Nephron progenitor cell (in vitro differentiated cells): ENCODE measurements around the gene GAS2L3.

Experiments
- DNase-seq: peaks from one replicate; pipeline ENCODE4 v3.0.0; 2021
- H3K27ac Mint-ChIP-seq: 2 replicates; pipeline ENCODE4 v1.8.0; 2021; ENCODE audit warnings: mild to moderate bottlenecking, moderate library complexity, mixed read lengths
- H3K27me3 Mint-ChIP-seq: 2 replicates; pipeline ENCODE4 v1.8.0; 2021; ENCODE audit warnings: mild to moderate bottlenecking, low read depth, mixed read lengths; ENCODE audit not compliant: poor library complexity
- H3K36me3 Mint-ChIP-seq: 2 replicates; pipeline ENCODE4 v1.8.0; 2021; ENCODE audit warnings: low read depth, mixed read lengths
- H3K4me1 Mint-ChIP-seq: 2 replicates; pipeline ENCODE4 v1.8.0; 2021; ENCODE audit warnings: mixed read lengths
- H3K4me3 Mint-ChIP-seq: 2 replicates; pipeline ENCODE4 v1.8.0; 2021; ENCODE audit warnings: mild to moderate bottlenecking, moderate library complexity, mixed read lengths
- H3K9me3 Mint-ChIP-seq: 2 replicates; pipeline ENCODE4 v1.8.0; 2021; ENCODE audit warnings: mild to moderate bottlenecking, moderate library complexity, mixed read lengths
- TF ChIP-seq, protein P1 (sequence below): fragments of 200-600 bp; sonication (generic); IDR thresholded peaks from 2 replicates; pipeline ENCODE4 v1.5.0; 2021; ENCODE audit warnings: antibody characterized with exemption

The GAS2L3 gene

DNA sequence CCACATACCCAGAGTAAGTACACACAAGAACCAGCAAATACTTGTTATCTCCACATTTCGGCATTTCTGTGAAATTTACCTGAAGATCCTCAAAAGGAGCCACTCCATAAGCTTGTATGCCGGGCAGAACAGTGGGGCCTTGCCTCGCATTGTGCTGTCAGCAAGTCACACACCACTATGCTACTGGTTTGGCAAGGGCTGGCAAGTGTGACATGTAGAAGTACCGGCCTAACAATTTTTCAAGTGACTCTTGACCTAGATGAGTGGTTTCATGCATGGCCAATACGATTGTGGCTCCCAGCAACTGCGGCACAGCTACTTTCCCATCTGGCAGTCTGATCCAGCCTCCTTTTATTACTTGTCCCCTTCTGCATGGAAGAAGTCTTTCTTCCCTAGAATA lies 69.8 kb downstream of the GAS2L3 start:
- H3K9me3 Mint-ChIP-seq, result peaks cover 33% of the 10 kb centered on the region
- H3K27ac Mint-ChIP-seq, result no peak overlapping the region
- DNase-seq, result no peak
- peaks cover 2% of the 10 kb centered on the region for H3K27me3 Mint-ChIP-seq
- H3K4me3 Mint-ChIP-seq, result no peak overlapping the region
- TF ChIP-seq, protein P1, sequence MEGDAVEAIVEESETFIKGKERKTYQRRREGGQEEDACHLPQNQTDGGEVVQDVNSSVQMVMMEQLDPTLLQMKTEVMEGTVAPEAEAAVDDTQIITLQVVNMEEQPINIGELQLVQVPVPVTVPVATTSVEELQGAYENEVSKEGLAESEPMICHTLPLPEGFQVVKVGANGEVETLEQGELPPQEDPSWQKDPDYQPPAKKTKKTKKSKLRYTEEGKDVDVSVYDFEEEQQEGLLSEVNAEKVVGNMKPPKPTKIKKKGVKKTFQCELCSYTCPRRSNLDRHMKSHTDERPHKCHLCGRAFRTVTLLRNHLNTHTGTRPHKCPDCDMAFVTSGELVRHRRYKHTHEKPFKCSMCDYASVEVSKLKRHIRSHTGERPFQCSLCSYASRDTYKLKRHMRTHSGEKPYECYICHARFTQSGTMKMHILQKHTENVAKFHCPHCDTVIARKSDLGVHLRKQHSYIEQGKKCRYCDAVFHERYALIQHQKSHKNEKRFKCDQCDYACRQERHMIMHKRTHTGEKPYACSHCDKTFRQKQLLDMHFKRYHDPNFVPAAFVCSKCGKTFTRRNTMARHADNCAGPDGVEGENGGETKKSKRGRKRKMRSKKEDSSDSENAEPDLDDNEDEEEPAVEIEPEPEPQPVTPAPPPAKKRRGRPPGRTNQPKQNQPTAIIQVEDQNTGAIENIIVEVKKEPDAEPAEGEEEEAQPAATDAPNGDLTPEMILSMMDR, result no peak
- peaks cover 7% of the 10 kb centered on the region for H3K36me3 Mint-ChIP-seq
- H3K4me1 Mint-ChIP-seq, result no peaks in the 10 kb centered on the region

DNA sequence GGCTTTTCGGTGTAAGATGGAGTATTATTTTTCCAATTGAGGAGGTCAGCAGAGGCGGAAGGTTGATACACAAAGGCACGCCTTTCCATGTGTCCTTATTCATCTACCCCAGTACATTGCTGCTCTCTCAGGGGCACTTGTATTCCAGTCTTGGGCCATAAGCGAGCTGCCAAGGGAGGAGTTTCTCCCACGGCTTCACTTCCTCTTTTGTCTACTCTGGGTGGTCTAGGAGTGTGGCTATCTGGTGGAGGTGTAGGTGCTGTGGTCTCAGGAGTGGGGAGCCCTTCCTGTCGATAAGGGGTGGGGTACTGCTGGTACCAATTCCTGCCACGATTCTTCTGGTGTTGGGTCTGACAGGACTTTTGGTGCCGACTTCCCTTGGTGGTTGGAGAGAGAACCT lies 73.4 kb downstream of the GAS2L3 start:
- no peak for DNase-seq
- Mint-ChIP-seq H3K27me3 (peaks cover 2% of the 10 kb centered on the region), H3K27ac (no peak overlapping the region), H3K4me3 (no peak overlapping the region), H3K36me3 (peaks cover 7% of the 10 kb centered on the region), H3K4me1 (no peaks in the 10 kb centered on the region), H3K9me3 (peaks cover 20% of the 10 kb centered on the region)
- TF ChIP-seq, protein P1, result no peak

DNA sequence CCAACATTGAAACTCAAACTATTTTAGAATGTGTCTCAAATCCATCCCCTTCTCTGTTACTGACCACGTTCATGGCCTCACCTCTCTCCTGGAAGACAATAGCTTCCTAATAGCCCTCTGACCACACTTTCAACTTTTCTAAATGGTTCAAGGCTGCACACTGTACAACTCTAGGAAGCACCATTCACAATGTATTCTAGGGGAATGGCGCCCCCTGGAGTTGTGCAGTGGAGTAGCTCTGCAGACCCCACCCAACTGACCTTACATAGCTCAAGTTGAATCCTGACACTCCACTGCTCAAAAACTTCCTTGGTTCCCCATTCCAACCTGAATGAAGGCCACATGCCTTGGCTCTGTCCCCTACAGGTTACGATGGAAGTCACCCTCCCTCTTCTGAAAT lies 77.6 kb downstream of the GAS2L3 start:
- Mint-ChIP-seq H3K27me3 (no peaks in the 10 kb centered on the region), H3K36me3 (no peaks in the 10 kb centered on the region), H3K27ac (no peak overlapping the region), H3K4me1 (no peaks in the 10 kb centered on the region), H3K9me3 (peaks cover 4% of the 10 kb centered on the region), H3K4me3 (no peak overlapping the region)
- TF ChIP-seq, protein P1, result peak; percentile 12
- no peak for DNase-seq

DNA sequence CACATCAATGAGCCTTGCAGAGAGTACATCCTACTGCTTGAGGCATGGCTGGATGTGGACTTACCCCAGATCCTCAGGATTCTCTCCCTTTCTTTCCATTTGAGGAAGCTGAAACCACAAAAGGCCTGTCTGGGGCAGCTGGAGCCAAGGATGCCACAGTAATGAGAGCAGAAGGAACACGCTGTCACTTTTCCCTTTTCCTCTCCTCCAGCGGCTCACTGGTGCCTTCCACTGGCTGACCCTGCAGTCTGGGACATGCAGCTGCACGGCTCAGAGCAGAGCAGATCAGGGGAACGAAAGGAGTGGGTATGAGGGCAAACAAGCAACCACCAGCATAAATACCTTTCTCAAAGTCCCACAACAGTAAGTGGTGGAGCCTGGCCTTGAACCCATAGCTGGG lies 78.2 kb downstream of the GAS2L3 start:
- DNase-seq, result no peak
- TF ChIP-seq, protein P1, result no peak
- no peak overlapping the region for H3K4me3 Mint-ChIP-seq
- no peaks in the 10 kb centered on the region for H3K27me3 Mint-ChIP-seq
- H3K4me1 Mint-ChIP-seq, result no peaks in the 10 kb centered on the region
- no peak overlapping the region for H3K27ac Mint-ChIP-seq
- no peaks in the 10 kb centered on the region for H3K36me3 Mint-ChIP-seq
- H3K9me3 Mint-ChIP-seq, result peaks cover 4% of the 10 kb centered on the region

DNA sequence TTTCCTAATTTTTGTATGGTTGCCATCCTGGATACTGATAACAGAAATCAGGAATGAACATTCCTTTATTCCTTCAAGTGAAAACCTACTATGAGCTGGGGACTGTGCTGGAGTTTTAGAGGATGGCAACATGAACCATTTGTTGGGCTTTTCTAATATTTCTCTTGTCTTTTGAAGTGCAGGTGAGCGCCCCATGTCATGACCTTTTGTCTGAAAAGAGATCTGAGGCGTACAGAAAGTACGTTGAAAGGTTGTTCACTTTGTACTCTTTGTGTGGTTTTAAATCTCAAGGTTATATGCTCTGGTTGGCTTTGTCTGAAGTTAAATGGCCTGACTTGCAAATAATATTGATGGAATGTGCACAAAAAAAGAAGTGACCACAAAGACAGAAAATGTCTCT lies 79.0 kb downstream of the GAS2L3 start:
- Mint-ChIP-seq H3K9me3 (peaks cover 2% of the 10 kb centered on the region), H3K4me3 (no peak overlapping the region), H3K27me3 (no peaks in the 10 kb centered on the region), H3K36me3 (no peaks in the 10 kb centered on the region), H3K27ac (no peak overlapping the region), H3K4me1 (no peaks in the 10 kb centered on the region)
- TF ChIP-seq, protein P1, result no peak
- no peak for DNase-seq

DNA sequence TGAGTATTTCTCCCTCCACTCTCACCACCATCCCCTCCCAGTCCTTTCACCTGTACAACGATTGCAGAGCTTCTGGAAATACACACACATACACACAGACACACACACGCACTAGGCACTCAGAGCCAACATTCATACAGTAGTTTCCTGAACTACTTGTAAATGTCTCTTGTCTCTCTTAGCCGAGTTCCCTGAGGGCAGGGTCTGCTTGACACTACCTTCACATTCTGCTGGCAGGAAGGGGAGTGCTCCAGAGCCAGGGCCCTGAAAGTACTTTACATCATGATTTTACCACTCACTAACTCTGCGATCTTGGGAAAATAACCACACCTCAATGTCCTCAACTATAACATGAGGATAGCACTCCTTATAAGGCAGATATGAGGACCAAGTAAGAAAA lies 82.7 kb downstream of the GAS2L3 start:
- H3K27me3 Mint-ChIP-seq, result peaks cover 3% of the 10 kb centered on the region
- H3K4me1 Mint-ChIP-seq, result no peaks in the 10 kb centered on the region
- peaks cover 5% of the 10 kb centered on the region for H3K9me3 Mint-ChIP-seq
- TF ChIP-seq, protein P1, result no peak
- no peaks in the 10 kb centered on the region for H3K36me3 Mint-ChIP-seq
- DNase-seq, result no peak
- H3K27ac Mint-ChIP-seq, result no peak overlapping the region
- no peak overlapping the region for H3K4me3 Mint-ChIP-seq
